ENCODE results near the gene DDRGK1. TPM values are rescaled to one million over a fixed set of nuclear protein-coding genes. Genes with fewer than 3 reads are reported as not detected.
"Not testable (repeated sequence)": the region's sequence is repeated elsewhere in the genome, so short reads cannot be mapped to it uniquely, and the experiment has no call there.

The DDRGK1 gene
- total RNA-seq, 1 experiment from 2014 or later: 97.7 TPM

- Histone ChIP-seq H4K20me1 (ENCODE audit: low read length) (no peaks in the 10 kb centered on the region), H3K79me2 (ENCODE audit: low read length) (no peaks in the 10 kb centered on the region), H3K36me3 (ENCODE audit: low read depth, low read length) (peaks cover 30% of the 10 kb centered on the region), H3K4me1 (ENCODE audit: insufficient read depth, low read length) (no peaks in the 10 kb centered on the region), H3K4me3 (ENCODE audit: low read length) (no peak overlapping the region), H3K4me2 (ENCODE audit: low read length) (no peak overlapping the region), H3F3A (ENCODE audit: low read length, unreplicated experiment) (no peaks in the 10 kb centered on the region), H3K9ac (ENCODE audit: low read length) (no peak overlapping the region), H3K9me3 (ENCODE audit: low read length) (no peaks in the 10 kb centered on the region), H3K9me2 (replicated peaks; ENCODE audit: low read length) (no peaks in the 10 kb centered on the region), H2AFZ (ENCODE audit: low read length) (no peak overlapping the region), H3K27ac (ENCODE audit: low read length) (no peak overlapping the region), H3K27me3 (ENCODE audit: low read length) (no peaks in the 10 kb centered on the region)
- DNase-seq (no peak), ATAC-seq (no peak; the same call in 1 of the 2 replicates)
- CTCF ChIA-PET: no interaction called here
- TF ChIP-seq EZH2phosphoT487 (IDR thresholded peaks at IDR 0.05; ENCODE audit: borderline replicate concordance, low read length) (no peak), CTCF (conservative IDR thresholded peaks at IDR 0.05; ENCODE audit: low read depth, low read length) (no peak), EZH2 (IDR thresholded peaks at IDR 0.05; ENCODE audit: low read length, unreplicated experiment) (no peak)
- intact Hi-C loops (cut with micrococcal nuclease): no loop called here
- POLR2A ChIA-PET (ENCODE audit: unreplicated experiment): no interaction called here
- TSS peak; percentile 16 for BruUV-seq (replicated peaks)
Measured at GRCh38 chr20:3188823-3189413, 15.6 kb downstream of the DDRGK1 start.

- H3K4me3 ChIP-seq (ENCODE audit: low read length); CTCF ChIA-PET; ATAC-seq; POLR2A ChIA-PET (ENCODE audit: unreplicated experiment); intact Hi-C loops (cut with micrococcal nuclease); H3K9me2 ChIP-seq (replicated peaks; ENCODE audit: low read length); H3F3A ChIP-seq (ENCODE audit: low read length, unreplicated experiment); BruUV-seq (replicated peaks); DNase-seq; H3K9me3 ChIP-seq (ENCODE audit: low read length); H3K9ac ChIP-seq (ENCODE audit: low read length); H2AFZ ChIP-seq (ENCODE audit: low read length); H3K27me3 ChIP-seq (ENCODE audit: low read length); H4K20me1 ChIP-seq (ENCODE audit: low read length); H3K27ac ChIP-seq (ENCODE audit: low read length); H3K79me2 ChIP-seq (ENCODE audit: low read length); H3K4me2 ChIP-seq (ENCODE audit: low read length); H3K4me1 ChIP-seq (ENCODE audit: insufficient read depth, low read length): not testable (repeated sequence)
- peaks cover 27% of the 10 kb centered on the region for H3K36me3 ChIP-seq (ENCODE audit: low read depth, low read length)
Measured at GRCh38 chr20:3187861-3188260, 16.6 kb downstream of the DDRGK1 start.

GRCh38 chr20:3183896-3184612, 20.4 kb downstream of the DDRGK1 start:
- Histone ChIP-seq H3K27ac (ENCODE audit: low read length) (no peak overlapping the region), H4K20me1 (ENCODE audit: low read length) (no peaks in the 10 kb centered on the region), H3K9me3 (ENCODE audit: low read length) (no peaks in the 10 kb centered on the region), H3K27me3 (ENCODE audit: low read length) (no peaks in the 10 kb centered on the region), H3K4me3 (ENCODE audit: low read length) (no peak overlapping the region), H3K9ac (ENCODE audit: low read length) (no peak overlapping the region), H2AFZ (ENCODE audit: low read length) (no peak overlapping the region), H3K9me2 (replicated peaks; ENCODE audit: low read length) (no peaks in the 10 kb centered on the region), H3K36me3 (ENCODE audit: low read depth, low read length) (no peaks in the 10 kb centered on the region), H3K4me1 (ENCODE audit: insufficient read depth, low read length) (no peaks in the 10 kb centered on the region), H3K79me2 (ENCODE audit: low read length) (no peaks in the 10 kb centered on the region), H3F3A (ENCODE audit: low read length, unreplicated experiment) (no peaks in the 10 kb centered on the region), H3K4me2 (ENCODE audit: low read length) (no peak overlapping the region)
- CTCF ChIA-PET: no interaction called here
- ATAC-seq (no peak), DNase-seq (no peak)
- POLR2A ChIA-PET (ENCODE audit: unreplicated experiment): interaction anchor here (0.5 kb wide), 1 partner anchor 352 kb away, joined by 5 read pairs; no protein-coding TSS in a partner anchor
- intact Hi-C loops (cut with micrococcal nuclease): no loop called here
- no peak for TF ChIP-seq EZH2 (IDR thresholded peaks at IDR 0.05; ENCODE audit: low read length, unreplicated experiment)
- BruUV-seq (replicated peaks): no TSS peak

DNA sequence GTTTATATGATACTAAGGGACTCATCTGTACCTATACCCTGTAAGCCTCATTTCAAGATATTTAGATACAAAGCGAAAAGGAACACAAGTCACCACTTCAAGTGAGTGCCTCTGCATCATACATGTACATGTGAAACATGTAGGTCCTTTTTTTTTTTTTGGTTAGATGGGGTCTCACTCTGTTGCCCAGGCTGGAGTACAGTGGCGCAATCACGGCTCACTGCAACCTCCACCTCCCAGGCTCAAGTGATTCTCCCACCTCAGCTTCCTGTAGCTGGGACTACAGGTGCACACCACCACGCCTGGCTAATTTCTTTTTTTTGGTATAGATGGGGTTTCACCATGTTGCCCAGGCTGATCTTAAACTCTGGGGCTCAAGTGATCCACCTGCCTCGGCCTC, 22.1 kb downstream of the DDRGK1 start:
- POLR2A ChIA-PET (ENCODE audit: unreplicated experiment); H3K4me2 ChIP-seq (ENCODE audit: low read length); CTCF ChIA-PET; H3F3A ChIP-seq (ENCODE audit: low read length, unreplicated experiment); DNase-seq; H3K27ac ChIP-seq (ENCODE audit: low read length); intact Hi-C loops (cut with micrococcal nuclease); H3K9me3 ChIP-seq (ENCODE audit: low read length); H4K20me1 ChIP-seq (ENCODE audit: low read length); H3K9me2 ChIP-seq (replicated peaks; ENCODE audit: low read length); H3K4me3 ChIP-seq (ENCODE audit: low read length); H3K79me2 ChIP-seq (ENCODE audit: low read length); H3K9ac ChIP-seq (ENCODE audit: low read length); H2AFZ ChIP-seq (ENCODE audit: low read length); H3K27me3 ChIP-seq (ENCODE audit: low read length); BruUV-seq (replicated peaks); H3K4me1 ChIP-seq (ENCODE audit: insufficient read depth, low read length); ATAC-seq; H3K36me3 ChIP-seq (ENCODE audit: low read depth, low read length): not testable (repeated sequence)
